Measurements from ENCODE around the gene PUSL1.

Gene PUSL1

GRCh38 chr1:1286313-1287261 lies 21.8 kb upstream of the PUSL1 start:
- Mint-ChIP-seq H3K4me1 (no peaks in the 10 kb centered on the region), H3K36me3 (no peaks in the 10 kb centered on the region), H3K27me3 (no peaks in the 10 kb centered on the region), H3K9me3 (no peaks in the 10 kb centered on the region), H3K27ac (no peak overlapping the region), H3K4me3 (no peak overlapping the region)

- no peaks in the 10 kb centered on the region for H3K36me3 Mint-ChIP-seq
- no peaks in the 10 kb centered on the region for H3K9me3 Mint-ChIP-seq
- no peak overlapping the region for H3K27ac Mint-ChIP-seq
- H3K4me3 Mint-ChIP-seq, result no peak overlapping the region
- H3K27me3 Mint-ChIP-seq, result no peaks in the 10 kb centered on the region
- H3K4me1 Mint-ChIP-seq, result no peaks in the 10 kb centered on the region
Measured at GRCh38 chr1:1287288-1288110, 20.9 kb upstream of the PUSL1 start.

GRCh38 chr1:1290238-1290731 lies 18.1 kb upstream of the PUSL1 start:
- Mint-ChIP-seq H3K9me3 (no peaks in the 10 kb centered on the region), H3K4me1 (no peaks in the 10 kb centered on the region), H3K36me3 (no peaks in the 10 kb centered on the region), H3K27me3 (no peaks in the 10 kb centered on the region), H3K27ac (no peak overlapping the region), H3K4me3 (no peak overlapping the region)

- no peaks in the 10 kb centered on the region for H3K9me3 Mint-ChIP-seq
- H3K27me3 Mint-ChIP-seq, result no peaks in the 10 kb centered on the region
- H3K4me1 Mint-ChIP-seq, result no peaks in the 10 kb centered on the region
- H3K27ac Mint-ChIP-seq, result no peak overlapping the region
- H3K4me3 Mint-ChIP-seq, result no peak overlapping the region
- no peaks in the 10 kb centered on the region for H3K36me3 Mint-ChIP-seq
Measured at GRCh38 chr1:1291023-1291528, 17.3 kb upstream of the PUSL1 start.

- Mint-ChIP-seq H3K27ac (no peak overlapping the region), H3K9me3 (no peaks in the 10 kb centered on the region), H3K4me3 (no peak overlapping the region), H3K36me3 (no peaks in the 10 kb centered on the region), H3K27me3 (no peaks in the 10 kb centered on the region), H3K4me1 (no peaks in the 10 kb centered on the region)
Measured at GRCh38 chr1:1291548-1292441, 16.6 kb upstream of the PUSL1 start.

GRCh38 chr1:1292442-1292779 lies 16.0 kb upstream of the PUSL1 start:
- H3K4me1 Mint-ChIP-seq, result no peaks in the 10 kb centered on the region
- no peaks in the 10 kb centered on the region for H3K36me3 Mint-ChIP-seq
- H3K27ac Mint-ChIP-seq, result no peak overlapping the region
- no peaks in the 10 kb centered on the region for H3K27me3 Mint-ChIP-seq
- H3K4me3 Mint-ChIP-seq, result no peak overlapping the region
- no peaks in the 10 kb centered on the region for H3K9me3 Mint-ChIP-seq

- Mint-ChIP-seq H3K27ac (no peak overlapping the region), H3K4me1 (no peaks in the 10 kb centered on the region), H3K9me3 (no peaks in the 10 kb centered on the region), H3K4me3 (no peak overlapping the region), H3K36me3 (no peaks in the 10 kb centered on the region), H3K27me3 (no peaks in the 10 kb centered on the region)
Measured at GRCh38 chr1:1292851-1293250, 15.5 kb upstream of the PUSL1 start.

- Mint-ChIP-seq H3K4me1 (no peaks in the 10 kb centered on the region), H3K27me3 (no peaks in the 10 kb centered on the region), H3K36me3 (no peaks in the 10 kb centered on the region), H3K27ac (no peak overlapping the region), H3K9me3 (no peaks in the 10 kb centered on the region), H3K4me3 (no peak overlapping the region)
Measured at GRCh38 chr1:1293263-1294249, 14.8 kb upstream of the PUSL1 start.

GRCh38 chr1:1294250-1294890 lies 14.0 kb upstream of the PUSL1 start:
- Mint-ChIP-seq H3K4me1 (no peaks in the 10 kb centered on the region), H3K9me3 (no peaks in the 10 kb centered on the region), H3K27me3 (no peaks in the 10 kb centered on the region), H3K4me3 (no peak overlapping the region), H3K36me3 (no peaks in the 10 kb centered on the region), H3K27ac (no peak overlapping the region)

- H3K4me1 Mint-ChIP-seq, result no peaks in the 10 kb centered on the region
- H3K36me3 Mint-ChIP-seq, result no peaks in the 10 kb centered on the region
- H3K9me3 Mint-ChIP-seq, result no peaks in the 10 kb centered on the region
- no peak overlapping the region for H3K27ac Mint-ChIP-seq
- no peaks in the 10 kb centered on the region for H3K27me3 Mint-ChIP-seq
- no peak overlapping the region for H3K4me3 Mint-ChIP-seq
Measured at GRCh38 chr1:1295154-1295923, 13.1 kb upstream of the PUSL1 start.

- Mint-ChIP-seq H3K4me1 (no peaks in the 10 kb centered on the region), H3K36me3 (no peaks in the 10 kb centered on the region), H3K27ac (no peak overlapping the region)
Measured at GRCh38 chr1:1296070-1297061, 12.0 kb upstream of the PUSL1 start.

GRCh38 chr1:1297802-1298424 lies 10.5 kb upstream of the PUSL1 start:
- Mint-ChIP-seq H3K27me3 (no peaks in the 10 kb centered on the region), H3K4me3 (no peak overlapping the region), H3K27ac (no peak overlapping the region), H3K36me3 (no peaks in the 10 kb centered on the region), H3K4me1 (no peaks in the 10 kb centered on the region), H3K9me3 (no peaks in the 10 kb centered on the region)

More at GRCh38 chr1:1296070-1297061, 12.0 kb upstream of the PUSL1 start:
- H3K9me3 Mint-ChIP-seq, result no peaks in the 10 kb centered on the region
- H3K27me3 Mint-ChIP-seq, result no peaks in the 10 kb centered on the region
- no peak overlapping the region for H3K4me3 Mint-ChIP-seq

Measured in activated naive CD4-positive, alpha-beta T cell treated with anti-CD3 and anti-CD28 coated beads, Interleukin-2, amount 50 U/mL, for 24 hours (primary cell).